Measurements from ENCODE around the gene SRCIN1. TPM values are rescaled to one million over a fixed set of nuclear protein-coding genes. Genes with fewer than 3 reads are reported as not detected.

SRCIN1 gene
- total RNA-seq, 1 donor from 2014 or later: 0.59 TPM

DNA sequence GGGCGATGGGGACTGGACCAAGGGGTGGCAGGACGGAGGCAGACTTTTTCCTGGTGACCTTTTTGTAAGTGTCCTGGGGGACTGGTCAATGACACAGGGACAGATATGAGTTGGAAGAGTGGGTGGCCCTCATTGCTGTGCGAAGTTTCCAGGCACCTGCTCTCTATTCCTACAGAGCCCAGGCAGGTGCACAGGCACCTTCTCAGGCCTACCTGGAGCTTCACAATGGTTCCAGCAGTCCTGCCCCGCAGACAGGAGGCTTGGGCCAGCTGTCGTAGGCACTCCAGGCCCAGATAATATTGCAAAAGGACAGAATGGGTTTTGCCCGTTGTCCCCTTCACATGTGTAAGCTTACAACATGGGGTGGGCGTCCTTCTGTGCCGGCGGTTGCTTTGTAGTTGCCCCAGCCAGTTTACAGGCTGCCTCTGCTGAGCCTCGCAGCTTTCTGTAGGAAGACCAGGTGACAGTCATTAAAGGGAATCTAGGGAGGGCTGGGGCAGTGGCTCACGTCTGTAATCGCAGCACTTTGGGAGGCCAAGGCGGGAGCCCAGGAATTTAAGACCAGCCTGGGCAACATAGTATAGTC, 93.2 kb downstream of the SRCIN1 start:
- no peak for TF ChIP-seq CTCF (IDR thresholded peaks at IDR 0.05; ENCODE audit: unreplicated experiment)
- peaks cover 29% of the 10 kb centered on the region for H3K27me3 Mint-ChIP-seq (ENCODE audit: unreplicated experiment)
- H3K4me1 Mint-ChIP-seq (ENCODE audit: unreplicated experiment): peaks cover 26% of the 10 kb centered on the region
- H3K36me3 Mint-ChIP-seq (ENCODE audit: low read depth, unreplicated experiment): peaks cover 5% of the 10 kb centered on the region
- no peak overlapping the region for H3K27ac Mint-ChIP-seq (ENCODE audit: unreplicated experiment)
- no peaks in the 10 kb centered on the region for H3K9me3 Mint-ChIP-seq (ENCODE audit: unreplicated experiment)
- no peak overlapping the region for H3K4me3 Mint-ChIP-seq (ENCODE audit: unreplicated experiment)
- DNase-seq (ENCODE audit: low spot score): no peak

- peak overlapping the region; percentile 74 for H3K4me3 Mint-ChIP-seq (ENCODE audit: unreplicated experiment)
- H3K36me3 Mint-ChIP-seq (ENCODE audit: low read depth, unreplicated experiment): peaks cover 5% of the 10 kb centered on the region
- DNase-seq (ENCODE audit: low spot score): no peak
- H3K27me3 Mint-ChIP-seq (ENCODE audit: unreplicated experiment): peaks cover 31% of the 10 kb centered on the region
- H3K4me1 Mint-ChIP-seq (ENCODE audit: unreplicated experiment): peaks cover 31% of the 10 kb centered on the region
- no peak for TF ChIP-seq CTCF (IDR thresholded peaks at IDR 0.05; ENCODE audit: unreplicated experiment)
- peak overlapping the region; percentile 13 for H3K27ac Mint-ChIP-seq (ENCODE audit: unreplicated experiment)
- no peaks in the 10 kb centered on the region for H3K9me3 Mint-ChIP-seq (ENCODE audit: unreplicated experiment)
Observed at GRCh38 chr17:38511150-38512108, 94.3 kb downstream of the SRCIN1 start.

- no peaks in the 10 kb centered on the region for H3K9me3 Mint-ChIP-seq (ENCODE audit: unreplicated experiment)
- peaks cover 31% of the 10 kb centered on the region for H3K27me3 Mint-ChIP-seq (ENCODE audit: unreplicated experiment)
- H3K4me3 Mint-ChIP-seq (ENCODE audit: unreplicated experiment): peak overlapping the region; percentile 74
- peak overlapping the region; percentile 13 for H3K27ac Mint-ChIP-seq (ENCODE audit: unreplicated experiment)
- DNase-seq (ENCODE audit: low spot score): peak; percentile 72
- H3K36me3 Mint-ChIP-seq (ENCODE audit: low read depth, unreplicated experiment): peaks cover 5% of the 10 kb centered on the region
- H3K4me1 Mint-ChIP-seq (ENCODE audit: unreplicated experiment): peaks cover 31% of the 10 kb centered on the region
- TF ChIP-seq CTCF (IDR thresholded peaks at IDR 0.05; ENCODE audit: unreplicated experiment): no peak
Observed at GRCh38 chr17:38510421-38511149, 95.2 kb downstream of the SRCIN1 start.

DNA sequence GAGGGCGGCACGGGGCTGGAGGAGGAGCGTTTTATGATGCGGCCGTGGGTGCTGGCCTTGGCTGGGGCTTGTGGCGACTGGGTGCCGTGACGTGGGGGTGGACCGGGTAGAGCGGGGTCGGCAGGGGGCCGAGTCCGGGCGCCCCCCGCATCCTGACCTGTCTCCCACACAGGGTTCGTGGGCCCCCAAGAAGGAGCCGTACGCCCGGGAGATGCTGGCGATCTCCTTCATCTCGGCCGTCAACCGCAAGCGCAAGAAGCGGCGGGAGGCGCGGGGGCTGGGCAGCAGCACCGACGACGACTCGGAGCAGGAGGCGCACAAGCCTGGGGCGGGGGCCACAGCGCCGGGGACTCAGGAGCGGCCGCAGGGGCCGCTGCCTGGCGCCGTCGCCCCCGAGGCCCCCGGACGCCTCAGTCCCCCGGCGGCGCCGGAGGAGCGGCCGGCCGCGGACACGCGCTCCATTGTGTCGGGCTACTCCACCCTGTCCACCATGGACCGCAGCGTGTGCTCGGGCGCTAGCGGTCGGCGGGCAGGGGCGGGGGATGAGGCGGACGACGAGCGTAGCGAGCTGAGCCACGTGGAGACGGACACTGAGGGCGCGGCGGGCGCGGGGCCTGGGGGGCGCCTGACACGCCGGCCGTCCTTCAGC, 95.9 kb downstream of the SRCIN1 start:
- Mint-ChIP-seq H3K27ac (ENCODE audit: unreplicated experiment) (peak overlapping the region; percentile 61), H3K4me1 (ENCODE audit: unreplicated experiment) (peaks cover 31% of the 10 kb centered on the region), H3K9me3 (ENCODE audit: unreplicated experiment) (no peaks in the 10 kb centered on the region), H3K4me3 (ENCODE audit: unreplicated experiment) (peak overlapping the region; percentile 87), H3K27me3 (ENCODE audit: unreplicated experiment) (peaks cover 31% of the 10 kb centered on the region), H3K36me3 (ENCODE audit: low read depth, unreplicated experiment) (peaks cover 5% of the 10 kb centered on the region)
- TF ChIP-seq CTCF (IDR thresholded peaks at IDR 0.05; ENCODE audit: unreplicated experiment): no peak
- DNase-seq (ENCODE audit: low spot score): peak; percentile 37

Data from endothelial cell (in vitro differentiated cells).